Activated T-cell treated with anti-CD3 and anti-CD28 coated beads, Interleukin-2, amount 50 U/mL, for 72 hours (primary cell): ENCODE measurements around the gene KDM4D. TPM values are rescaled to one million over a fixed set of nuclear protein-coding genes. Genes with fewer than 3 reads are reported as not detected.
A peak's percentile ranks its signal among the peaks of the same experiment; 100 is the strongest.
"Not testable (repeated sequence)": the region's sequence is repeated elsewhere in the genome, so short reads cannot be mapped to it uniquely, and the experiment has no call there.

Experiments
- ATAC-seq, 2 donors: fragments of 150-1000 bp; cut with Tn5 transposase; replicated peaks in 1 of 2; 2 replicates each; pipeline ENCODE4 v1.10.0; 2021; ENCODE audit warnings: moderate library complexity in 2 of 2, mild to moderate bottlenecking in 1 of 2
- DNase-seq, 2 donors: peaks; one replicate each; pipeline ENCODE4 v3.0.0; 2021 to 2022; ENCODE audit warnings: mixed read lengths in 1 of 2
- H3K27ac Mint-ChIP-seq: one replicate; pipeline ENCODE4 v1.8.0; 2022; ENCODE audit warnings: mild to moderate bottlenecking, moderate library complexity, mixed read lengths
- H3K27me3 Mint-ChIP-seq: one replicate; pipeline ENCODE4 v1.8.0; 2022; ENCODE audit warnings: low read depth, mixed read lengths
- H3K36me3 Mint-ChIP-seq, 2 donors: one replicate each; pipeline ENCODE4 v1.8.0; 2022; ENCODE audit warnings: mixed read lengths in 2 of 2, mild to moderate bottlenecking in 1 of 2; ENCODE audit not compliant: insufficient read depth in 2 of 2
- H3K4me1 Mint-ChIP-seq: one replicate; pipeline ENCODE4 v1.8.0; 2022; ENCODE audit warnings: low read depth, mixed read lengths
- H3K4me3 Mint-ChIP-seq, 2 donors: one replicate each; pipeline ENCODE4 v1.8.0; 2022; ENCODE audit warnings: mild to moderate bottlenecking in 2 of 2, mixed read lengths in 2 of 2, moderate library complexity in 2 of 2
- H3K9me3 Mint-ChIP-seq, 2 donors: one replicate each; pipeline ENCODE4 v1.8.0; 2022; ENCODE audit warnings: mixed read lengths in 2 of 2
- total RNA-seq, 2 donors: library from RNA; stranded (reverse); gene quantifications; one replicate each; pipeline ENCODE4 v1.2.3, GENCODE V29; 2022

The KDM4D gene
- total RNA-seq, 2 donors from 2014 or later, result 1.4 to 1.8 TPM

DNA sequence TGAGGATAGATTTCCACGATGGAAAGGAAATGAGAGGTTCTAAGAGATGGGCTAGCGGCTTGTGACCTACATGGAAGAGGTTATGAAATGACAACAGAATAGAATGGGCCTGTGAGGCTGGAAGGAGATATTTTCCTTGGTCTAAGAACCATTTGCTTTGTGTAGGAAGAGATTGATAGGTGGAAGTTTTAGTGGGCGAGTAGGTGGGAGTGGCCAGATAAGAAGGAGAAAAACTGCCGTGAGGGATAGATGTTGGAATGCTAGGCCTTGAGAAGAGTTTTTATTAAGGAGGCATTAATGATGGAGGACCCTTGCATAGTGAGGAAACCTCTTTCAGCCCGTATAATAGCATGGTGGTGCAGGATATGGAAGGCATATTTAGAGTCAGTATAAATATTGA, 48.0 kb downstream of the KDM4D start:
- not testable (repeated sequence) for H3K9me3 Mint-ChIP-seq, ATAC-seq, H3K4me1 Mint-ChIP-seq, DNase-seq, H3K27ac Mint-ChIP-seq, H3K27me3 Mint-ChIP-seq, H3K36me3 Mint-ChIP-seq, H3K4me3 Mint-ChIP-seq

DNA sequence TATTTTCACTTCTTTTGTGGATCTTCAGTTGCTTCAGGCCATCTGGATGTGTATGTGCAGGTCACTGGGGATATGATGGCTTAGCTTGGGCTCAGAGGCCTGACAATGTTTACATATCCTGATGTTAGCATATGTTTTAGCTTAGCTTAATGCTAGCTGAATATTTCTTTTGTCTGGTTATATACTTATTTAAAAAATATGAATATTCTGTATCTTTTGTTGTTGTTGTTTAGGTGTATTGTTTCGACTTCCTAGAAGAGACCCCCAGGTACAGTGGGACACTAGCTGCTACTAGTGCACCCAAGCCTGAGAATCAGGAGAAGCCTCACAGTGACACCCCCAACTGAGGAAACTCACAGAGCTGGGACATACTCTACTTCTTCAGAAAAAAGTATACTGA, 51.4 kb downstream of the KDM4D start, which contains the start of gene KDM4E:
Gene KDM4E (plus strand): TSS at position 301 of the 400 bp plus-strand sequence. CDS start 300 bp downstream, outside the sequence.
- ATAC-seq (no peak), DNase-seq (no peak)
- H3K4me3 Mint-ChIP-seq, result no peak within 1 kb of the TSS
- H3K27ac Mint-ChIP-seq, result no peak within 1 kb of the TSS
- no peaks in the 10 kb centered on the region for H3K36me3 Mint-ChIP-seq
- no peaks in the 10 kb centered on the region for H3K4me1 Mint-ChIP-seq
- H3K9me3 Mint-ChIP-seq, result no peaks in the 10 kb centered on the region
- H3K27me3 Mint-ChIP-seq, result no peaks in the 10 kb centered on the region

DNA sequence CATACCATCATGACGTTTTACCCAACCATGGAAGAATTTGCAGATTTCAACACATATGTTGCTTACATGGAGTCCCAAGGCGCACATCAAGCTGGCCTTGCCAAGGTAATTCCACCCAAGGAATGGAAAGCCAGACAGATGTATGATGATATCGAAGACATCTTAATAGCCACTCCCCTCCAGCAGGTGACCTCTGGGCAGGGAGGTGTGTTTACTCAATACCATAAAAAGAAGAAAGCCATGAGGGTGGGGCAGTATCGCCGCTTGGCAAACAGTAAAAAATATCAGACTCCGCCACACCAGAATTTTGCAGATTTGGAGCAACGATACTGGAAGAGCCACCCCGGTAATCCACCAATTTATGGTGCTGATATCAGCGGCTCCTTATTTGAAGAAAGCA, 52.1 kb downstream of the KDM4D start:
- DNase-seq, ATAC-seq, H3K36me3 Mint-ChIP-seq, H3K9me3 Mint-ChIP-seq, H3K27me3 Mint-ChIP-seq, H3K4me1 Mint-ChIP-seq, H3K27ac Mint-ChIP-seq, H3K4me3 Mint-ChIP-seq: not testable (repeated sequence)

DNA sequence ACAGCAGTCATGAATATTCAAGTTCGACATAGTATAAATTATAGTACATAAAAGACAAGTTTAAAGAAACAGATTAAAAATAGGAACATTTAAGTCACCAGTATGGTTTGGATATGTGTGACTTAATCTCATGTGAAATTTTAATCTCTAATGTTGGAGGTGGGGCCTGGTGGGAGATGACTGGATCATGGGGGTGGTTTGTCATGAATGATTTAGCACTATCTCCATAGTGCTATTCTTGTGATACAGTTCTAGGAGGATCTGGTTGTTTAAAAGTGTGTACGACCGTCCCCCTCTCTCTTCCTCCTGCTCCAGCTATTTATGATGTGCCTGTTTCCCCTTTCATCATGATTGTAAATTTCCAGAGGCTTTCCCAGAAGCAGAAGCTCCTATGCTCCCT, 54.8 kb downstream of the KDM4D start:
- H3K27me3 Mint-ChIP-seq, result peaks cover 18% of the 10 kb centered on the region
- H3K27ac Mint-ChIP-seq, result no peak overlapping the region
- H3K36me3 Mint-ChIP-seq, result no peaks in the 10 kb centered on the region
- ATAC-seq (no peak), DNase-seq (no peak)
- no peaks in the 10 kb centered on the region for H3K4me1 Mint-ChIP-seq
- no peak overlapping the region for H3K4me3 Mint-ChIP-seq
- H3K9me3 Mint-ChIP-seq, result no peaks in the 10 kb centered on the region

DNA sequence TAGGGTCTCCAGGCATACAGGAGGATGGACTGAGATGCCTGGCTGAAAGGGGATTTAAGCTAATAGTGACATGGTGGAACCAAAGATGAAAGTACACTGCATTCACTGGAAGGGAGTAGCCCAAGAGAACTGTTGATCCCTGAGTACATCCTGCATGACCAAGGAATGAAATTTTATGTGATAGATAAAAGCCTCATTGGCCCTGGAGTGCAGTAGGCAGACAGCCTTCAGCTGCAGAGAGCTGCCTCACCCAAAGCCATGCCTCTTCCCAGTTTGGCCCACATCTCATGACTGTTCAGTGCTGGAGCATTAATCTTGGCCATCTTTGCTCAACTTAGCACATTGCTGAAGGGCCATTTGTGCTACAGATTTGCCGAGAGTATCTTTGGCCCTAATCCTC, 59.5 kb downstream of the KDM4D start:
- Mint-ChIP-seq H3K4me1 (no peaks in the 10 kb centered on the region), H3K36me3 (no peaks in the 10 kb centered on the region), H3K9me3 (no peaks in the 10 kb centered on the region), H3K4me3 (no peak overlapping the region), H3K27ac (no peak overlapping the region), H3K27me3 (peaks cover 40% of the 10 kb centered on the region)
- ATAC-seq (no peak), DNase-seq (no peak)

DNA sequence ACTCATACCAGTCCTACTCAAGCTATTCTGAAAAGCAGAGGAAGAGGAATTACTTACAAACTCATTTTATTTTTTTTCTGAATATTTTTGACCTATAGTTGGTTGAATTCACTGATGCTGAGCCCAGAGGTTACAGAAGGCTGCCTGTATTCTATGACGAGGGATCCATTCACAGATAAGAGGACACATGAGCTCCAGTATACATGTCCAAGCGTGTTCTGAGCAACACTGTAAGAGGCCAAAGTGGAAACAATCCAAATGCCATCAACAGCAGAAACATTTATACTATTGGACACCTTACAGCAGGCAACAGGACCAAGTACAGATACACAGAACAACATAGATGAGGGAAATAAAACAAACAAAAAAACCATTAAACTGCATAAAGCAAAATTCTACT, 61.8 kb downstream of the KDM4D start:
- Mint-ChIP-seq H3K4me1 (no peaks in the 10 kb centered on the region), H3K27ac (no peak overlapping the region), H3K27me3 (peaks cover 49% of the 10 kb centered on the region), H3K36me3 (no peaks in the 10 kb centered on the region), H3K4me3 (no peak overlapping the region), H3K9me3 (no peaks in the 10 kb centered on the region)
- DNase-seq (no peak), ATAC-seq (no peak)

DNA sequence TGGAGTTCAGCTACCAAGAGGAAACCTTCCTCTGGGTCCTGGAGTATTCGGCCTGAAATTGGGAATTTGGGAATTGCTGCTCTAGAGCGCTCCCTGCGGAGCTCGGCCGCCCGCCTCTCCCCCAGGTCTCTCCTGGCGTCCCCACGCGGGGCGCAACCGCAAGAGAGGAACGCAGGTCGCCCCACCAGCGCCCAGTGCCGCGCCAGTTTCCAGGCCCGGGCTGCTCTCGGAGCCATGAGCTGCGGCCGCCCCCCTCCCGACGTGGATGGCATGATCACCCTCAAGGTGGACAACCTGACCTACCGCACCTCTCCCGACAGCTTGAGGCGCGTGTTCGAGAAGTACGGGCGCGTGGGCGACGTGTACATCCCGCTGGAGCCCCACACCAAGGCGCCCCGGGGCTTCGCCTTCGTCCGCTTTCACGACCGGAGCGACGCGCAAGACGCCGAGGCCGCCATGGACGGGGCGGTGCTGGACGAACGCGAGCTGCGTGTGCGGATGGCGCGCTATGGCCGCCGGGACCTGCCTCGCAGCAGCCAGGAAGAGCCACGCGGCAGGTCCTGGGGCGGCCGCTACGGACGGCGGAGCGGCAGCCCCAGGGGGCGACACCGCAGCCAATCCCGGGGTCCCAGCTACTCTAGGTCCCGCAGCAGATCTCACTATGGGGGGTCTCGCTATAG, 64.0 kb downstream of the KDM4D start:
- peak overlapping the region in 1 of 2 donors; percentile 55 for H3K4me3 Mint-ChIP-seq
- H3K9me3 Mint-ChIP-seq, H3K36me3 Mint-ChIP-seq, H3K27ac Mint-ChIP-seq, H3K4me1 Mint-ChIP-seq: not testable (repeated sequence)
- DNase-seq, result peak; percentile 21 to 24
- ATAC-seq, result peak; percentile 67 to 74
- H3K27me3 Mint-ChIP-seq, result peaks cover 53% of the 10 kb centered on the region

DNA sequence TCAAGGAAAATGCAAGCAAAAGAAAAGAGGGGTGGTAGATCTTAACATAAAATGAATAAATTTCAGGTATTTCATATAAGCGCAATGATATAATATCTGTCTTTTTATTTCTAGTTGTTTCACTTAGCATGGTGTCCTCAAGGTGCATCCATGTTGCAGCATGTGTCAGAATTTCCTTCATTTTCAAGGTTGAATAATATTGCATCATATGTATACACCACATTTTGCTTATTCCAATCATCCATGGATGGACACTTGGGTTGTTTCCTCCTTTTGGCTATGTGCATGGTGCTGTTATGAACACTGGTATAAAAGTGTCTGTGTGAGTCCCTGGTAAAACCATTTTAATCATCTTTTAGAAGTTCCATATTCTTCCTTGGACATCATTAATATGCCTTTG, 68.7 kb downstream of the KDM4D start:
- Mint-ChIP-seq H3K9me3 (no peaks in the 10 kb centered on the region), H3K4me1 (no peaks in the 10 kb centered on the region), H3K27ac (no peak overlapping the region), H3K4me3 (no peak overlapping the region), H3K36me3 (no peaks in the 10 kb centered on the region), H3K27me3 (peaks cover 48% of the 10 kb centered on the region)
- DNase-seq (no peak), ATAC-seq (no peak)

DNA sequence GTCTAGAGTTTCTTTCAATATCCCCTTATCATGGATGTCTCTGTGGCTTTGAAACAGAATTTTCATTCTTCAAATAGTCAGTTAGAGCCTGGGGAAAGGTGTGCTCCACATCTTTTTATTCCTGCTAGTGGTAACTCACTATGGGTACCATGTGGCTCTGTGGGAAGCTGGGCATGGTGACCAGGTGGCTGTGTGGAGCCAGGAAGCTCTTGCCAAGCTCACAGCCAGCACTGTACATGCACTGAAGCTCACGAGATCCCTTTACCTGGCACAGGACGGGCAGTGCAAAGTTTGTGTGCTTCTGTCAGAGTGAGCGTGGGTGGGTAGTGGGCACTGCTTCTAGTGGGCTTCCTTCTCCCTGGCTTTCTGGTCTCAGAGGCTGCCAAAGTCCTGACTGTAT, 69.4 kb downstream of the KDM4D start:
- no peaks in the 10 kb centered on the region for H3K9me3 Mint-ChIP-seq
- no peak overlapping the region for H3K27ac Mint-ChIP-seq
- DNase-seq, result no peak
- H3K27me3 Mint-ChIP-seq, result peaks cover 48% of the 10 kb centered on the region
- H3K36me3 Mint-ChIP-seq, result no peaks in the 10 kb centered on the region
- H3K4me1 Mint-ChIP-seq, result no peaks in the 10 kb centered on the region
- no peak for ATAC-seq
- no peak overlapping the region for H3K4me3 Mint-ChIP-seq

DNA sequence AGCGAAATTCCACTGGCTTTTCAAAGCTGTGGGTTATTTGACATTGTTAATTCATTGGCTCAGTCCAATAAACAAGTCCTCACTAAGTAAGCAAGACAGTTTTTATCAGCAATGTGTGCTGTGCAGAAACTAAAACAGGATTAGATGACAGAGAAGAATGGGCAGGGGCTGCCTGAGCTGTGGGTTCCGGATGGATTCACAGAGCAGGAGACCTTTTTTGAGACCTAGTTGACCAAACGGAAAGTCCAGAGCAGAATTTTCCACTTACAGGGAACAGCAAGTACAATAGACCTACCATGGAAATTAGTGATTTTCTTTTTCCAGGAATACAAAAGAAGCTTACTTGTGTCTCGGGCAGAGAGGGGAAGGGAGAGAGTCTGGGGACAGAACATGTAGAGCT, 70.5 kb downstream of the KDM4D start:
- no peaks in the 10 kb centered on the region for H3K9me3 Mint-ChIP-seq
- H3K27me3 Mint-ChIP-seq, result peaks cover 38% of the 10 kb centered on the region
- H3K27ac Mint-ChIP-seq, result no peak overlapping the region
- ATAC-seq, result no peak
- DNase-seq, result no peak
- H3K36me3 Mint-ChIP-seq, result no peaks in the 10 kb centered on the region
- no peaks in the 10 kb centered on the region for H3K4me1 Mint-ChIP-seq
- H3K4me3 Mint-ChIP-seq, result no peak overlapping the region

DNA sequence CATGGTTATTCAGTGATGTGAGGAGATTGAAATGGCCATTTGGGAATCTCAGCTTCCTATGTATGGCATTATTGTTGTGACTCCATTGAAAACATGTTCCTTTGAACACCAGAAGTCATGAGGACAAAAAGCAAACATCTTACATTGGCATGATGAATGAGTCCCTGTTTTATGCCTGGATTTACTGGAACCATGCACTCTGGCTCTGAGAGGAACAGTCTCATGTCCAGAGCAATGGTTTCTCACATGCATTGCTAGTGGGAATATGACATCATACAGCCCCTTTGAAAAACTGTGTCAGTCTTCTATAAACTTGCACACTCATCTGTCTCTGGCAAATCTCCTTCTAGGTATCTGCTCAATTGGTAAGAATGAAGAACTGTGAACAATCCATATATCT, 72.3 kb downstream of the KDM4D start:
- Mint-ChIP-seq H3K4me3 (no peak overlapping the region), H3K4me1 (no peaks in the 10 kb centered on the region), H3K27ac (no peak overlapping the region), H3K36me3 (no peaks in the 10 kb centered on the region), H3K27me3 (peaks cover 38% of the 10 kb centered on the region), H3K9me3 (no peaks in the 10 kb centered on the region)
- no peak for DNase-seq
- no peak for ATAC-seq

Other genes starting within 250 kb of the KDM4D start
- gene AMOTL1, start 205.4 kb upstream of the KDM4D start, total RNA-seq, result 1 to 10 TPM in 1 of 2 donors, under 1 TPM in 1; 0.67 to 2.8 TPM
- gene CWC15, start 153 bp upstream of the KDM4D start, total RNA-seq, result 10 to 100 TPM; 75.1 to 91.4 TPM
- not detected for gene KDM4E, start 51.5 kb downstream of the KDM4D start, total RNA-seq
- gene KDM4F, start 75.7 kb downstream of the KDM4D start, total RNA-seq, result not detected
- 10 to 100 TPM; 37.9 to 43.7 TPM for gene SRSF8, start 93.2 kb downstream of the KDM4D start, total RNA-seq
- 10 to 100 TPM; 16.1 to 20.5 TPM for gene ENDOD1, start 116.1 kb downstream of the KDM4D start, total RNA-seq